Measurements from ENCODE around the gene SYNGR3. TPM values are rescaled to one million over a fixed set of nuclear protein-coding genes. Genes with fewer than 3 reads are reported as not detected.

The SYNGR3 gene
- total and polyA plus RNA-seq, 12 donors = 0.54 to 10.9 (median 2.8) TPM; not detected in 2

DNA sequence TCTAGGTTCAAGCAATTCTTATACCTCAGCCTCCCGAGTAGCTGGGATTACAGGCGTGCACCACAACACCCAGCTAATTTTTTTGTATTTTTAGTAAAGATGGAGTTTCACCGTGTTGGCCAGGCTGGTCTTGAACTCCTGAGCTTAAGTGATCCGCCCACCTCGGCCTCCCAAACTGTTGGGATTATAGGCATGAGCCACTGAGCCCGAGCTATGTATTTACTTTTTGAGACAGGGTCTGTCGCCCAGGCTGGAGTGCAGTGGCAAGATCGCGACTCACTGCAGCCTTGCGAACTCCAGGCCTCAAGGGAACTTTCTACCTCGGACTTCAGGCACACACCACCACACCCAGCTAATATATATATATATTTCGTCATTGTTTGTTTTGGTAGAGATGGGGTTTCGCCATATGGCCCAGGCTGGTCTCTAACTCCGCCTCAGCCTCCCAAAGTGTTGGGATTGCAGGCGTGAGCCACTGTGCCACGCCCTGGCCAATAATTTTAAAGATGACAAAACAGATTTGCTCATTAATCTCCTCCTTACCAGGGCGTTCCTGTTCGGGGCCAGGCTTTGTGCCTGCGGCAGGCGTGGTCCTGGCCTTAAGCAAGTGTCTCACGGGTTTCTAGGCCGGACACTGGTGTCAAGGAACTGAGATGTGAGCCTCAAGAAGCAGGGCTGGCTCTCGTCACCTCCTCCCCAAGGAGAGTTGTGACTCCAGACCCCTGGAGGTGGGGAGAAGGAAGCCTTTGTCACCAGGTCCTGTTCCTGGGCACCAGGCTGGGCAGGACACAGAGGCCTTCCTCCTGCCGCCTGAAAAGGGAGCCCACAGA, 25.6 kb downstream of the SYNGR3 start:
- DNase-seq = no peak
- Histone ChIP-seq H3K27me3 (peaks cover 15% of the 10 kb centered on the region), H3K9me3 (replicated peaks in 1 of 3) (no peaks in the 10 kb centered on the region), H3K4me1 (replicated peaks in 1 of 2) (peaks cover 2 to 4% of the 10 kb centered on the region in 2 donors), H3K27ac (no peak overlapping the region), H3K36me3 (replicated peaks in 1 of 2) (no peaks in the 10 kb centered on the region), H3K4me3 (no peak overlapping the region)
- intact Hi-C loops (cut with DNase I) = no loop called here
- WGBS, 4 donors = 77 to 87% (median 78%) methylated on average over 23 to 24 of the region's 24 CpGs
- TF ChIP-seq POLR2A (IDR thresholded peaks at IDR 0.05) = no peak
- TF ChIP-seq CTCF (IDR thresholded peaks at IDR 0.05) = no peak

GRCh38 chr16:2015947-2016208, 26.1 kb downstream of the SYNGR3 start:
- no peak for TF ChIP-seq POLR2A (IDR thresholded peaks at IDR 0.05)
- TF ChIP-seq CTCF (IDR thresholded peaks at IDR 0.05) = no peak
- Histone ChIP-seq H3K9me3 (replicated peaks in 1 of 3) (no peaks in the 10 kb centered on the region), H3K27ac (no peak overlapping the region), H3K27me3 (peaks cover 17% of the 10 kb centered on the region), H3K4me3 (no peak overlapping the region), H3K36me3 (replicated peaks in 1 of 2) (no peaks in the 10 kb centered on the region), H3K4me1 (replicated peaks in 1 of 2) (no peaks in the 10 kb centered on the region)
- intact Hi-C loops (cut with DNase I) = no loop called here
- no peak for DNase-seq
- 72 to 84% (median 82%) methylated on average over 7 of the region's 7 CpGs for WGBS, 4 donors

DNA sequence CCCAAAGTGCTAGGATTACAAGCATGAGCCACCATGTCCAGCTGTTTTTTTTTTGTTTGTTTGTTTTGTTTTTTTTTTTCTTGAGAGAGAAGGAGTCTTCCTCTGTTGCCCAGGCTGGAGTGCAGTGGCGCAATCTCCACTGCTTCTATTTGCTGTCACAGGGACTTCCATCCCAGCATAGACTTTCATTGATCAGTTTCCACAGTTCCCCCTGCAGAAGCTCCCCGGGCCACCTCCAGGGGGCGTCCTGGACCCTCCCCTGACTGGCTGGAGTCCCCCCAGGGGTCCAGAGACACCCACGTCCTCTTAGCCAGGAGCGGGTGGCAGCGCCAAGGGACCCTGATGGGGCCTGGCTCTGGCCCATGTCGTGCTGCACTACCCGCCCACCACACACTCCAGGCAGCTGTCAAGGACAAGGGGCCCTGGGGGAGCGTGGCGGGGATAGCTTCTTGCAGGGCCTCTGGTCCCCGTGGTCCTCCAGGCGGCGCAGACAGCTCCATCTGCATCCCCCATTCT, 26.7 kb downstream of the SYNGR3 start:
- Histone ChIP-seq H3K36me3 (replicated peaks in 1 of 2) (no peaks in the 10 kb centered on the region), H3K27ac (no peak overlapping the region), H3K9me3 (replicated peaks in 1 of 3) (no peaks in the 10 kb centered on the region), H3K4me1 (replicated peaks in 1 of 2) (no peaks in the 10 kb centered on the region), H3K27me3 (peaks cover 17% of the 10 kb centered on the region), H3K4me3 (no peak overlapping the region)
- 21 to 26% (median 24%) methylated on average over 3 to 13 of the region's 13 CpGs for WGBS, 4 donors
- no peak for DNase-seq
- peak in 3 of 6 experiments; percentile 6 to 19 (median 17) for TF ChIP-seq CTCF (IDR thresholded peaks at IDR 0.05)
- no peak for TF ChIP-seq POLR2A (IDR thresholded peaks at IDR 0.05)
- intact Hi-C loops (cut with DNase I) = no loop called here

GRCh38 chr16:2019518-2019920, 29.7 kb downstream of the SYNGR3 start, which contains the start of gene NPW:
TSS of gene NPW (plus strand) at chr16:2019785.
- Histone ChIP-seq H3K4me1 (replicated peaks in 1 of 2) (peaks cover 14 to 17% of the 10 kb centered on the region in 2 donors), H3K4me3 (no peak within 1 kb of the TSS), H3K9me3 (replicated peaks in 1 of 3) (no peaks in the 10 kb centered on the region), H3K27ac (no peak within 1 kb of the TSS), H3K27me3 (peaks cover 17% of the 10 kb centered on the region), H3K36me3 (replicated peaks in 1 of 2) (no peaks in the 10 kb centered on the region)
- intact Hi-C loops (cut with DNase I) = no loop called here
- DNase-seq = no peak
- WGBS, 4 donors = 3 to 27% (median 10%) methylated on average over 5 to 33 of the region's 33 CpGs
- no peak for TF ChIP-seq CTCF (IDR thresholded peaks at IDR 0.05)
- no peak for TF ChIP-seq POLR2A (IDR thresholded peaks at IDR 0.05)

Measured in adrenal gland (tissue), 12 donors.